Thymus (tissue), 11 donors: ENCODE data around the gene SATB1. TPM values are rescaled to one million over a fixed set of nuclear protein-coding genes. Genes with fewer than 3 reads are reported as not detected.
A peak's percentile ranks its signal among the peaks of the same experiment; 100 is the strongest.

Experiments
- DNase-seq, 9 donors: peaks; one replicate each; pipeline ENCODE4 v3.0.0-alpha.2; 2013; ENCODE audit warnings: low spot score in 9 of 9, low read depth in 6 of 9, missing footprints in 1 of 9
- H3K27ac ChIP-seq, 2 donors: one replicate each; pipeline ENCODE4 v1.5.1; 2013; ENCODE audit warnings: control low read depth in 1 of 2, low read depth in 1 of 2, low read length in 1 of 2, mild to moderate bottlenecking in 1 of 2, moderate library complexity in 1 of 2
- H3K27me3 ChIP-seq, 2 donors: one replicate each; pipeline ENCODE4 v1.5.1; 2013; ENCODE audit warnings: low read length in 1 of 2; ENCODE audit not compliant: control insufficient read depth in 2 of 2, insufficient read depth in 1 of 2
- H3K36me3 ChIP-seq, 2 donors: one replicate each; pipeline ENCODE4 v1.5.1; 2013; ENCODE audit warnings: low read length in 1 of 2, mild to moderate bottlenecking in 1 of 2, moderate library complexity in 1 of 2; ENCODE audit not compliant: control insufficient read depth in 2 of 2, insufficient read depth in 2 of 2
- H3K4me1 ChIP-seq, 2 donors: one replicate each; pipeline ENCODE4 v1.5.1; 2013; ENCODE audit warnings: low read length in 2 of 2; ENCODE audit not compliant: control insufficient read depth in 2 of 2, insufficient read depth in 2 of 2
- H3K4me3 ChIP-seq, 2 donors: one replicate each; pipeline ENCODE4 v1.5.1; 2013; ENCODE audit warnings: low read length in 2 of 2, control low read depth in 1 of 2, mild to moderate bottlenecking in 1 of 2
- H3K9me3 ChIP-seq, 2 donors: one replicate each; pipeline ENCODE4 v1.5.1; 2013; ENCODE audit warnings: low read length in 1 of 2, mild to moderate bottlenecking in 1 of 2; ENCODE audit not compliant: control insufficient read depth in 2 of 2, insufficient read depth in 1 of 2
- WGBS: extraction: QIAGEN DNeasy Blood & Tissue Kit; methylation state at CpG from one replicate; pipeline ENCODE4 v1.1.7; 2013; 5-methylcytosine and 5-hydroxymethylcytosine counted together
- polyA plus RNA-seq: library from polyadenylated mRNA; stranded (reverse); fragments of 200-250 nt; gene quantifications from one replicate; pipeline ENCODE4 v1.2.3, GENCODE V29; 2013
- total RNA-seq: library from RNA; stranded (reverse); fragments of 120-200 nt; gene quantifications from one replicate; pipeline ENCODE4 v1.2.4, GENCODE V29; 2013
- donor health status: healthy.

The SATB1 gene
- total and polyA plus RNA-seq, 2 donors = 172 to 459 TPM

DNA sequence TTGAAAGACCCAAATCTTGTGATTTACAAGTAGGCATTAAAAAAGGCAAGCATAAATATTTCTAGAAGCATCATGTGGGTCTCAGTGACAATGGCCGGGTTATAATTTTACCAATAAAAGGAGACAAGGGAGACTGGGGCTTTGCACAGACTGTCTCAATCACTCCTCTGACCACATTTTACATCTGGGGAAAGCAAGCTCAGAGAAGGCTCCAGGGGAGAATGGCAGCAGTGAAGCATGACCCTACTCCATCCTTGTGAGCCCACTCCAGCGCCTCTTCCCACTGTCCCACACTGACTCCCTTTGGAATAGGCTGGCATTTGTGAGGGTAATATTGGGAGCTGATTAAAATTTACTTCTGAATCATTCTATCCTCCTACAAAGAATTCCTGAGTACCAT lies 61.8 kb downstream of the SATB1 start:
- H3K27ac ChIP-seq = peak overlapping the region in 1 of 2 donors; percentile 21
- DNase-seq = no peak
- 97% methylated on average over 2 of the region's 2 CpGs for whole genome bisulfite sequencing
- peaks cover 23 to 93% of the 10 kb centered on the region in 2 donors for H3K36me3 ChIP-seq
- no peaks in the 10 kb centered on the region for H3K9me3 ChIP-seq
- H3K27me3 ChIP-seq = no peaks in the 10 kb centered on the region
- peaks cover 0 to 4% of the 10 kb centered on the region in 2 donors for H3K4me1 ChIP-seq
- no peak overlapping the region for H3K4me3 ChIP-seq

DNA sequence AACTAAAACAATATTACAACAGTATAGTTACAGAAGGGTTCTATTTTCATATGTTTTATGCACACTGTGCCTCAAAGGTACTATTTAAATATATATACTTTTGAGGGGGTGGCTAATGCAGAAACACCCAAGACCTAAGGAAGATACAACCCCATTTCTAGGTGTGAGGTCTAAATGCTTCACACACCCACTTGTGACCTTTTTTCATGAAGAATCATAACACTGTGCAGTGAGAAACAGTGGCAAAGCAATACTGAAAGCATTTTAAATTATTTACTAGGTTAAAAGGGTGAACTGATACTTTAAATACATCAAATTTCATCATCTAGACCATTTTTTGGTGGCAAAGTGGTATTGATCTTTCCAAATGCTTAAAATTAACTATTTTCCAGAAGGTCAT lies 67.4 kb downstream of the SATB1 start:
- DNase-seq = no peak
- Histone ChIP-seq H3K9me3 (no peaks in the 10 kb centered on the region), H3K4me3 (no peak overlapping the region), H3K4me1 (peaks cover 0 to 5% of the 10 kb centered on the region in 2 donors), H3K27me3 (no peaks in the 10 kb centered on the region), H3K27ac (no peak overlapping the region), H3K36me3 (peaks cover 14 to 91% of the 10 kb centered on the region in 2 donors)

DNA sequence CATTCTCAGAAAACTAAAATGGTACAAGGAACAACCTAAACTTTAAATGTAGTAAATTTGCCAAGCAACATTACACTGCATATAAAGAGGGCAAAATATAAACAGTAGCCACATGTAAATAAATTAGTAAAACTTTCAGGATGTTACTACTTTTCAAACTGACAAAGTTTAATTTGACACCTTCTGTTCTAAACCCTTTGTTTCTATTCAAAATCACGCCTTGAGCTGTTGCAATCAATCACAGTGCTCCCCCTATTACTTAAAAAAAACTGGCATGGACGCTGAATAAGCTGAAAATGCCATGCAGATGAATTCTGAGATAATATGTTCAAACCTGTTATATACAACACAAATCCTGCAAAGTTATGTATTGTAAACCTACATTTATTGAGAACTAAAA lies 69.3 kb downstream of the SATB1 start:
- Histone ChIP-seq H3K36me3 (peaks cover 28 to 92% of the 10 kb centered on the region in 2 donors), H3K27ac (no peak overlapping the region), H3K27me3 (no peaks in the 10 kb centered on the region), H3K4me3 (no peak overlapping the region), H3K4me1 (peaks cover 0 to 5% of the 10 kb centered on the region in 2 donors), H3K9me3 (no peaks in the 10 kb centered on the region)
- 90% methylated on average over 2 of the region's 2 CpGs for WGBS
- no peak for DNase-seq

DNA sequence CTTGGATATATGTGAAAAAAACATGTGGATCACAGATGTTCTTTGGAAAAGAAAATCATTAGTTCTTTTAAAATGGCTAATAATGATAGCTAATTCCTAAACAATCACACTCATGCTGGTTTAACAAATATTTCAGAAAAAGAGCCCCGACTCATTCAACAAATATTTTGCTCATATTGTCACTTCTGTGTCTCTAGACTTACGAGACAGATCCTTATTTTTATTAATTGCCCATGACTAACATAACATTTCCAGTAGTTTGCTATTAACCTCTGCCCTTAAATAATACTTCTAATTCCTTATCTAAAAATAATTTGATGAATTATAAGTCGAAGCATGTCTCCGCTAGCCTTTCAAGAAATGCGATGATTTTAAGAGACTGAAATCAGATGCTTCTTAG lies 70.4 kb downstream of the SATB1 start:
- WGBS = 84% methylated on average over 5 of the region's 5 CpGs
- peaks cover 29 to 92% of the 10 kb centered on the region in 2 donors for H3K36me3 ChIP-seq
- H3K4me1 ChIP-seq = peaks cover 0 to 5% of the 10 kb centered on the region in 2 donors
- no peak for DNase-seq
- H3K9me3 ChIP-seq = no peaks in the 10 kb centered on the region
- H3K27ac ChIP-seq = no peak overlapping the region
- no peak overlapping the region for H3K4me3 ChIP-seq
- no peaks in the 10 kb centered on the region for H3K27me3 ChIP-seq

DNA sequence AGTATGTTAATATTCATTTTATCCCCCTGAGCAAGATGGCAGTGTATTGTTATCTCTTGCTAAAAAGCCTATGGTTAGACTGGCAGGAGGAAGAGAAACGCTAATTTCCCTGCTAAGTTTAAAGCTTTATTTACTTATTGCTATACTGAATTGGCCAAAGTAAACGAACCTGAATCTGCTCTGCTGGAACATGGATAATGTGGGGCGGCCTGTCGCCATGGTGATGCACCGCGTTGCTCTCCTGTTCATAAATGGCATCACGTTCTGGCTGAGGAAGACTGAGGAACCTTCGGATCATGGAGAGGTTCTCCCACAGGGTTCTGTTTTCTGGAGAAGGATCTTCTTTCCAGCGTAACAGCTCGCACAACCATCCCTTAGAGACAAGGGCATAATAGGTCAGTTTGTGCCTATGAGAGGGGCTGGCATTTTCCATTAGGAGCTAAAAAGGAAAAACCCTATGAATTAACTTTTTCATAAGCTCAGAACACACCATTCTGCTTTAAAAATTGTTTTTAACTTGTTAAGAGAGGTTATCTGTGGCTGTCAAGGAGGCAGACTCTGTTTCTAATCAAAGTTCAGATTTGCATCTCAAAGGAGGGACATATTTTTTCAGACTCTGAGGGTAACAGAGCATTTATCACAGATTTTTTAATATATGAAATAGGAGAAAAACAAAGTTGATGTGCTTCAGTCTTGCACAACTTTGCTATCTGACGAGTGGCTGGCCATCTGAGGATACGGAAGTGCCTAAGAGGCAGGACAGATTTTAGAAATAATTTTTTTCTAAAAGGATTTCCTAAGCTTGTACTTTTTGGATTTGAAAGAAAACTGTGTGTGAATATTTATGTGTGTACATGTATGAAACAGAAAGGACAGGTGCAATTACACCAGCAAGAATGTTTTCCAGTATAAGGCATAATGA lies 73.1 kb downstream of the SATB1 start:
- no peaks in the 10 kb centered on the region for H3K9me3 ChIP-seq
- DNase-seq = no peak
- H3K27ac ChIP-seq = peak overlapping the region in 1 of 2 donors; percentile 29
- no peak overlapping the region for H3K4me3 ChIP-seq
- H3K4me1 ChIP-seq = peaks cover 0 to 5% of the 10 kb centered on the region in 2 donors
- peaks cover 39 to 87% of the 10 kb centered on the region in 2 donors for H3K36me3 ChIP-seq
- whole genome bisulfite sequencing = 97% methylated on average over 12 of the region's 12 CpGs
- H3K27me3 ChIP-seq = no peaks in the 10 kb centered on the region

DNA sequence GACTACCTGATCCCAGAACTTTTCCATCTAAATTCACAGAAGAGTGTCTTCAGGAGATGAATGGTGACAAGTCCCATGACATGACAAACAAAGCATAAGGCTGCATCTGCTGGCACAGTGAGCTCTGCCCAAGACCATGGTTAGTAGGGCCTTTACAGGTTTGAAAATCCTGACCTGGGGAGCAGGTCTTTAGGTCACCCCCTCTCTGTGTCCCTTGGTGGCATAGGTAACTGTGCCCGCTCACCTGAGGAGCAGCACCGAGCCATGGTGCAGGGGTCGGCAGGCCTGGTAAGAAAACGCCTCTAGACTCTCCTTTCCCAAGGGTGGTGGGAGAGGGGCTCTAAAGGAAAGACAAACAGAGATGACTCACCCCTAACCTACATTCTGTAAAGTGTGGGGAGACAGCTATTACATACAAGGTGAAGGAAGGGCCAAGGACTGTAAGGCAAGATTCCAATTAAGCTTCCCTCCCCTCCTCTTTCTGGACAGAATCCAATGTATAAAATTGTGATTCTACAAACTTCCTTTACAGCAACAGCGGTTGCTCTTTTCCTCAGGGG lies 74.0 kb downstream of the SATB1 start:
- 96% methylated on average over 5 of the region's 5 CpGs for WGBS
- H3K27me3 ChIP-seq = no peaks in the 10 kb centered on the region
- H3K36me3 ChIP-seq = peaks cover 39 to 83% of the 10 kb centered on the region in 2 donors
- H3K4me3 ChIP-seq = no peak overlapping the region
- DNase-seq = no peak
- peak overlapping the region in 1 of 2 donors; percentile 38 for H3K27ac ChIP-seq
- H3K9me3 ChIP-seq = no peaks in the 10 kb centered on the region
- peaks cover 0 to 5% of the 10 kb centered on the region in 2 donors for H3K4me1 ChIP-seq

DNA sequence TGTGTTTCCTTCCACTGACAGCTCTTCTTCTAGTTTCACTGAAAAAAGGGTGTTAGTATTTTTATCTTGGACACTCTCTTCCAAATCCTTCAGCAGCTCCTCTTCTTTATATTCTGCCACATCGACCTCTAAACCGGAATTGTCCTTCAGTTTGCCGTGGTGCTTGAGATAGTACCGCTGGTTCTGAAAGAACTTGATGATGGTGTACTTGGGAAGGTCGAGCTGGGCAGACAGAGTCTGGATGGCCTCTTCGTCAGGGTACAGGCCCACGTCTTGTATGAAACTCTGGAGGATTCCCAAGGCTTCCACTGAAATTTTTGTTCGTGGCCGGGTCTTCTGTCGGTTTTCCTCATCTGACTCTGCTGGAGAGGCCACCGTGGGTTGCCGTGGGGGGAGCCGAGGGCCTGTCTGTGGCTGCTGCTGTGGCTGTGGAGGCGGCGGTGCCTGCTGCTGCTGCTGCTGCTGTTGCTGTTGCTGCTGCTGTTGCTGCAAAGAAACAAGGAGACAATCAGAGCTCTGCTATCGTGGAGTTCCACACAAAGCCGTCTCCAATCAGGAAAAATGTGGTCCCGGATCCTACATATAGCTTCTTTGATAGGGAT lies 75.8 kb downstream of the SATB1 start:
- Histone ChIP-seq H3K36me3 (peaks cover 39 to 65% of the 10 kb centered on the region in 2 donors), H3K9me3 (no peaks in the 10 kb centered on the region), H3K4me1 (peaks cover 0 to 5% of the 10 kb centered on the region in 2 donors), H3K27me3 (no peaks in the 10 kb centered on the region), H3K27ac (no peak overlapping the region), H3K4me3 (no peak overlapping the region)
- no peak for DNase-seq
- 94% methylated on average over 18 of the region's 18 CpGs for WGBS

DNA sequence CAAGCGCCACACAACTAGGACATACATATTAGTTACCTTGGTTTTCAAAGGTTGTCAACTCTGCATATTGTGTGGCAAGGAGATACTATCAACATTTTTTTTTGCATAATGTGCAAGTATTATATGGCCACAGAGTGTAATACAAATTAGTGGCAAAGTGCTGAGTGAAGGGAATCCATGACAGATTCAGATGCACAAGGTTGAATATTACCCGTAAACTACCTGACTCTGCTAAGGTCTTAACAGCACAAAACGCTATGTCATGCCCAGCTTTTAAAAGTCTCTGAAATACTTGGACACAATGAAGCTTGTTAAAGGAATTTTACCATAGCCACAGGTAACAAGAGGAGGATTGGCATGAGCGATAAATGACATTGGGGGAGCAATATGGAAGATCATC lies 79.0 kb downstream of the SATB1 start:
- no peaks in the 10 kb centered on the region for H3K27me3 ChIP-seq
- no peak overlapping the region for H3K27ac ChIP-seq
- H3K4me3 ChIP-seq = no peak overlapping the region
- H3K36me3 ChIP-seq = peaks cover 14 to 33% of the 10 kb centered on the region in 2 donors
- no peaks in the 10 kb centered on the region for H3K4me1 ChIP-seq
- H3K9me3 ChIP-seq = no peaks in the 10 kb centered on the region
- WGBS = 98% methylated on average over 4 of the region's 4 CpGs
- DNase-seq = no peak

DNA sequence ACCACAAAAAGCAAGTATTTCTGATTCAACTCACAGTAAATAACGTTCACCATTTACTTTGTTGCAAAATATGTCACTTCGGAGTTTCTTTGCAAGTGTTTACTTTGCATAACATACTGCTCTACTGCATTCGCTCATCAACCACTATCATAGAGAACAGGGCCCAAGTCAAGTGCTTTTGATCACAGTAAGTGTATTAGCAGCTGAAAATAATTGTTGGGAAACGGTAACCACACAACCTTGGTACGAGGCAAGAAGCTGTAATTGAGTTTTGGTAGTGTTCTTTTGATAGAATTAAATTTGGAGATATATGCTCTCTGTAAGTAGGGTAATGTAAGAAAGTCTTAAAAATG lies 80.1 kb downstream of the SATB1 start:
- no peak overlapping the region for H3K4me3 ChIP-seq
- no peaks in the 10 kb centered on the region for H3K4me1 ChIP-seq
- peak overlapping the region in 1 of 2 donors; percentile 3 for H3K27ac ChIP-seq
- H3K9me3 ChIP-seq = no peaks in the 10 kb centered on the region
- no peaks in the 10 kb centered on the region for H3K27me3 ChIP-seq
- DNase-seq = no peak
- peaks cover 11 to 22% of the 10 kb centered on the region in 2 donors for H3K36me3 ChIP-seq
- WGBS = 87% methylated on average over 5 of the region's 5 CpGs
